ENCODE results near the gene KRT1.

The KRT1 gene

GRCh38 chr12:52689936-52690335 is 9.7 kb upstream of the KRT1 start:
- Histone ChIP-seq H3K36me3 (no peaks in the 10 kb centered on the region), H3K27me3 (peaks cover 62% of the 10 kb centered on the region), H3K4me1 (ENCODE audit: control insufficient read depth in 1 of 2, insufficient read depth in 1 of 2, low read depth in 1 of 2, low read length in 1 of 2) (no peaks in the 10 kb centered on the region), H3K27ac (no peak overlapping the region), H3K4me3 (ENCODE audit: low read depth in 1 of 2, low read length in 1 of 2) (no peak overlapping the region), H3K9me3 (no peaks in the 10 kb centered on the region)
- TF ChIP-seq CTCF (IDR thresholded peaks at IDR 0.05): no peak

- H3K36me3 ChIP-seq: no peaks in the 10 kb centered on the region
- H3K27ac ChIP-seq: no peak overlapping the region
- H3K27me3 ChIP-seq: peaks cover 62% of the 10 kb centered on the region
- no peaks in the 10 kb centered on the region for H3K9me3 ChIP-seq
- no peak for TF ChIP-seq CTCF (IDR thresholded peaks at IDR 0.05)
- H3K4me3 ChIP-seq (ENCODE audit: low read depth in 1 of 2, low read length in 1 of 2): no peak overlapping the region
- no peaks in the 10 kb centered on the region for H3K4me1 ChIP-seq (ENCODE audit: control insufficient read depth in 1 of 2, insufficient read depth in 1 of 2, low read depth in 1 of 2, low read length in 1 of 2)
Measured at GRCh38 chr12:52689239-52689638, 9.0 kb upstream of the KRT1 start.

GRCh38 chr12:52688481-52688880 is 8.3 kb upstream of the KRT1 start:
- no peak for TF ChIP-seq CTCF (IDR thresholded peaks at IDR 0.05)
- Histone ChIP-seq H3K9me3 (no peaks in the 10 kb centered on the region), H3K36me3 (no peaks in the 10 kb centered on the region), H3K27me3 (peaks cover 62% of the 10 kb centered on the region), H3K4me3 (ENCODE audit: low read depth in 1 of 2, low read length in 1 of 2) (no peak overlapping the region), H3K4me1 (ENCODE audit: control insufficient read depth in 1 of 2, insufficient read depth in 1 of 2, low read depth in 1 of 2, low read length in 1 of 2) (no peaks in the 10 kb centered on the region), H3K27ac (no peak overlapping the region)

GRCh38 chr12:52687497-52688385 is 7.5 kb upstream of the KRT1 start:
- Histone ChIP-seq H3K27ac (no peak overlapping the region), H3K27me3 (peaks cover 55% of the 10 kb centered on the region), H3K36me3 (no peaks in the 10 kb centered on the region), H3K4me1 (ENCODE audit: control insufficient read depth in 1 of 2, insufficient read depth in 1 of 2, low read depth in 1 of 2, low read length in 1 of 2) (no peaks in the 10 kb centered on the region), H3K4me3 (ENCODE audit: low read depth in 1 of 2, low read length in 1 of 2) (no peak overlapping the region), H3K9me3 (no peaks in the 10 kb centered on the region)
- no peak for TF ChIP-seq CTCF (IDR thresholded peaks at IDR 0.05)

- no peak overlapping the region for H3K27ac ChIP-seq
- H3K4me3 ChIP-seq (ENCODE audit: low read depth in 1 of 2, low read length in 1 of 2): no peak overlapping the region
- H3K4me1 ChIP-seq (ENCODE audit: control insufficient read depth in 1 of 2, insufficient read depth in 1 of 2, low read depth in 1 of 2, low read length in 1 of 2): no peaks in the 10 kb centered on the region
- TF ChIP-seq CTCF (IDR thresholded peaks at IDR 0.05): no peak
- no peaks in the 10 kb centered on the region for H3K36me3 ChIP-seq
- H3K27me3 ChIP-seq: peaks cover 46% of the 10 kb centered on the region
- no peaks in the 10 kb centered on the region for H3K9me3 ChIP-seq
Measured at GRCh38 chr12:52686756-52687487, 6.7 kb upstream of the KRT1 start.
